HG02943 (cell line): ENCODE results near the gene MAP7.
"Not testable (repeated sequence)": the region's sequence is repeated elsewhere in the genome, so short reads cannot be mapped to it uniquely, and the experiment has no call there.

ENCODE experiments used
- ATAC-seq: cut with Tn5 transposase; IDR thresholded peaks from one replicate; pipeline ENCODE4 v1.9.1; 2021; ENCODE audit warnings: mild to moderate bottlenecking, low read depth, moderate library complexity; ENCODE audit not compliant: unreplicated experiment

The MAP7 gene

DNA sequence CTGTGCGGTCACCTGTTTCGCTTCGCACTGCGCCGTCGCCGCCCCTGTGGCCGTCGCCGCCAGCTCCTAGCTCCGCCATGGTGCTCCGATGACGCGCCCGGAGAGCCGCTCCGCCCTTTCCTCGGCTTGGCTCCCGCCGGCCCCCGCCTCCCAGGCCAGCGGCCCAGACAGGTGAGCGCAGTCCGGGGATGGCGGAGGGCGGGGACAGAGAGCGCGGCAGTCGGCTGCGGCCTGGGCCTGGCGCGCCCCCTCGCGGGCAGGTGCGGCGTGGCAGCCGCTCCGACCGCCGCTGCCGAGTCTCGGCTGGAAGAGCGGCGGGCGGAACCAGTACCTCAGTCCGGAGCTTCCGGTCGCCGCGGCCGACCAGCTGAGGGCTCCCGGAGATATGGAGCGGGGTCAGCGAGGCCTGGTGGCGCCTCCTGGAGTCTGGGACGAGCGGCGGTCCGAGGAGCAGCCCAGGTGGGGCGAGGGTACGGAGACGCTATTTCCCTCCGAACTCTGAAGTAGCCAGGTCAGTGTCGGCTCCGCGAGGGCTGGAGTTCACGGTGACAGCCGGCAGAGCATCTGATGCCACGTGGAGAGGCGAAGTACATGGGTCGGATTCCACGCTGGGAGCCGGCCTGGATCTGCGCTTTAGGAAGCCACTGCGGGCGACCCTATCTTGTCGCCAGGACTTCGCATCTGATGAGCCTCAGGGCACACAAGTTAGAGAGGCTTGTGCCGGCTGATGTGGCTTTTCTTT lies at the start of gene MAP7:
TSS of gene MAP7 (minus strand) at position 93 of the 742 bp plus-strand sequence. CDS start at position 79, 14 bp downstream.
- peak; percentile 60 for ATAC-seq

DNA sequence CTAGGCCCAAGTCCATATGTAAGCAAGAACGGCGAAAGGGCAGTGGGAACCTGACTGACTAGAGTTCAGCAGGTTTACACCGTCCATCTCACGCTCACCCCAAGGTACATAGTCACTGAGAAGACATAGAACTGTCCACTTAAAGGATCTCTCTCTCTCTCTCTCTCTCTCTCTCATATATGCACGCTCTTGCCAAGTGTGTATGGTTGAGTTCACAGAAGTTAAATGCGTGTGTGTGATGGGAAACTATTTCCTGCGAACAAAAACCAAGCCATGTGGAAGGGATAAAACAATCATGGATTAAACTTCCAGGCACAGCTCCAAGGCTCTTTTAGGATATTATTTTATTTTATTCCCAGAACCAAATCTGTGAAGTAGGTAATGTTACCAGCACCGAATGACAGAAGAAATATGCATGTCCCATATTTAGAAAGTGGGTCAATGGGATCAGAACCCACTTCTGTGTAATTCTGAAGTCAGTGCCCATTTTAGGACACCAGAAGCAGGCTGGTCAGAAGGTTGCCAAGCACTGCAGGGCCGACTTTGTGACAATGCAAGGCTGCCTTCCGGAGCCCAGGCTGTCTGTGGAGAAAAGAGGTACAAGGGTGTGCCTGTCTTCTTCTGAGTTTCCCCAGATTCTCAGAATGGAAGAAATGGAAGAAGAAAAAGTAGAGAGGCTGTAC lies 49.2 kb upstream of the MAP7 start:
- ATAC-seq: no peak

- no peak for ATAC-seq
Observed at GRCh38 chr6:136598048-136598447, 47.8 kb upstream of the MAP7 start.

DNA sequence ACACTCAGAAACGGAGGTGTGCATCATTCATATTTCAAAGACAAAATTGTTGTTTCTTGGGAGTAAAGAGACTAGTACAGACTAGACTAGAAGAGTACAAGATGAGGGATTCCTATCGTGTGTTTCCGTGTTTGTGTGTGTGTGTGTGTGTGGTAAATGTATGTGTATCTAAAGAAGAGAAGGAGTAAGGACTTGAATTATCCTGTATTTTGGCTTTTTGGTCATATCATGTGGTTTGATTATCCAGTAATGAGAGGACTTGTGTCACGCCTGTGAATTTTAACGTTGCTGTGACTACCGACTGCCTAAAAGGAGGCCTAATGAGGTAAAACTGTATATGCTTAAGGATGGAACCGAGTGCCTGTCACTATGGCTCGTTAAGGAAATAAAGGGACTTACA lies 44.4 kb upstream of the MAP7 start:
- ATAC-seq: no peak

DNA sequence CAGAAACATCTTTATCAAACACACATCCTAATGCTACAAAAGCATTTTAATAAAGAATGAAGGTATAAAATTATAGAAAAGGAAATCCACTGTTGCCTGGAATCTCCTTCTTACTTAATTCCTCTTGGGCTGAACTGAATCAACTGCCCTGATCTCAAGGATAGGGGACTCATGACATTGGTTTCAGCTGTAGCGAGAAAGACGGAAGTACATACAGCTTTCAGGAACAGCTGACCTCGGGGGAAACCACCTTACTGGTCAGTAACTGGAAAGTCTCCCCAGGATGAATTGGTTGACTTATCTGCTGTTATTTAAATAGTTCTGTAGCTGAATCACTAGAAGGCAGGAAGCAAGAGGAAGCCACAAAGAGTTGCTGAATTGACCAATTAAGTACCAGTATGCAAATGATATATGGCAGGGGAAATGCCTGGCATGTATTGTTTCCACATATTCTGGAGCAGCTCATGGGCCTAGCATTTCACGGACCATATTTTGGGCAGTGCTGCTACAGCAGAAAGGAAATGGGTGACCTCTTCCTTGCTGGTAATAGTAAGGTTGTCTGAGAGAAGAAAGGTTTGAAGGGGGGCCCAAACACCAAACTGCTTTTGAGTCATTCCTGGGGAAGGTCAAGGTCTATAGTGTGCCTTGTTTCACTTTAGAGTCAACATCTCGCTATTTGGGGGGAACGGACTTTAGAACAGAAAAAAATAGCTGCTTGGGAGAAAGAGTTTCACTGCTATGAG lies 43.7 kb upstream of the MAP7 start:
- ATAC-seq: peak; percentile 97

- ATAC-seq: no peak
Observed at GRCh38 chr6:136592930-136593673, 42.9 kb upstream of the MAP7 start.

- no peak for ATAC-seq
Observed at GRCh38 chr6:136591617-136592016, 41.4 kb upstream of the MAP7 start.

- ATAC-seq: not testable (repeated sequence)
Observed at GRCh38 chr6:136590846-136591245, 40.6 kb upstream of the MAP7 start.

DNA sequence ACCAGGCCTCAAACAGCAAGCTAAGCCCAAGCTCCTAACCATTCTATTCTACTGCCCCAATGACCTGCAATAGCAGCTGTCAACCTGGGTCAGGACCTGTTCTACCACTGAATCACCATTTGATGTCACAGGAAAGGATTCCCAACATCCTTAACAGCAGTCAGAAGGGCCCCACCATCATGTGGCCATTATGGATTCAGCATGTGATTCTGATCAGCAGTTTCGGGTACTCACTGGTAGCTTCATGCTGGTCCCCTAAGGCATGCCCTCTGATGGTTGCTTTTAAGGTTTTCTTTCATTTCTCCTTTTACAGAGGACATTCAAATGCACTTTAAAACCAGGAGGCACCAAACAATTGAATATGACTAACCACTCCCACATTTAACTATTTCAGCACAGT lies 37.3 kb upstream of the MAP7 start:
- ATAC-seq: no peak

DNA sequence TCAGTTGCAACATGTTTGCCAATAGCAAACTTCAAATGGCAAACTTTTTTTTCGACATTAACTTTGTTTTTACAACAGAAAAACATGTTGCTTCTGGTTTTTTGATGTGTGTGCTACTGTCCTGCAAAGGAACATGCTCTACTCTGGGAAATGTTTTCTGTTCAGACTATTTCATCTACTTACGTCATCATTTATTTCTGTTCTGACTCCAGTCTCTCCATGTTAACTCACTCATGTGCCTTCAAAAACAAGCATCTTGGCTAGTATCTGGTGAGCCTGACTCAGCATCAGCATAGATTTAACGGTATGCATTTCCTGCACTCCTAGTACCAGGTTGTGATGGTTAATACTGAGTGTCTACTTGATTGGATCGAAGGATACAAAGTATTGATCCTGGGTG lies 36.1 kb upstream of the MAP7 start:
- no peak for ATAC-seq

- ATAC-seq: not testable (repeated sequence)
Observed at GRCh38 chr6:136585523-136585922, 35.3 kb upstream of the MAP7 start.

- not testable (repeated sequence) for ATAC-seq
Observed at GRCh38 chr6:136584290-136584689, 34.1 kb upstream of the MAP7 start.

DNA sequence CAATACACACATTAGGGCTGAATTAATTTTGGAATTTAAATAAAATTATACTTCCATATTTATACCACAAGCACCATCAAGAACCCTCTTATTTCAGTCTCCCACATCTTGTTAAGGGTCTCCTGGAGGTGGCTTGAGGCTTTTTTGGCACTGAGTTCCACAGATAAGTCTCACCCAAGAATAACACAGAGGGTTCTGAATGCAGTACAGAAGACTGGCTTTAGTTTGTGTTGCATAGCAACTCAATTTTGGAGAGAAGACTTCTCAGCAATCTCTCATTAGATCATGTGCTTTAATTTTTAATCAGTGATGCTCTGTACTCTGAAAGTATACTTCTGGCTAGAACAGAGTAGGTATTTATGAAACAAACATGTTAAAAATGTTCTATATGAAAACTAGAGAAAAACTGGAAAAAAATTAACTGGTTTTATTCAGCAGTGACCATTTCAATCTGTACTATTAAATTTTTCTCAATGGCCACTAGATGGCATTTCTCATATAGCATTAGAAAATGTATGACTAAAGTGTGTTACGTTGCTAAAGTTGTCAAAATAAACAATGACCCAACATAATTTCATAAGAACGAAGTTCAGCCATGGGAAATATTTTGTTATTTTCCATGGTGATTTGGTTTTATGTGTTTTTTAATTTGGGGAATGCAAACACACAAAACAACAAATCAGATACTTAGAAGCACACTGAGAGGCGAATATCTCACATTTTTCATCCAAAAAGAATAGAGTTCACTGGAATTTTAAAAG lies 32.7 kb upstream of the MAP7 start:
- ATAC-seq: no peak

GRCh38 chr6:136579800-136580199 lies 29.6 kb upstream of the MAP7 start:
- no peak for ATAC-seq

- no peak for ATAC-seq
Observed at GRCh38 chr6:136576821-136577220, 26.6 kb upstream of the MAP7 start.

DNA sequence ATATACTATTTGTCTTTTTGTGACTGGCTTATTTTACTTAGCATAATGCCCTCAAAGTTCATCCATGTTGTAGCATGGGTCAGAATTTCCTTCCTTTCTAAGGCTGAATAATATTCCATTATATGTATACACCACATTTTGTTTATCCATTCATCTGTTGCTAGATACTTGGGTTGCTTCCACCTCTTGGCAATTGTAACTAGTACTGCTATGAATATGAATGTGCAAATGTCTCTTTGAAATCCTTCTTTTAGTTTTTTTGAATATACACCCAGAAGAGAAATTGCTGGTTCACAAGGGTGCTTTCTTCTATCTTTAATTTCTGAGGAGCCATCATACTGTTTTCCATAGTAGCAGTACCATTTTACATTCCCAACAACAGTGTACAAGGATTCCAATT lies 21.3 kb upstream of the MAP7 start:
- ATAC-seq: no peak

DNA sequence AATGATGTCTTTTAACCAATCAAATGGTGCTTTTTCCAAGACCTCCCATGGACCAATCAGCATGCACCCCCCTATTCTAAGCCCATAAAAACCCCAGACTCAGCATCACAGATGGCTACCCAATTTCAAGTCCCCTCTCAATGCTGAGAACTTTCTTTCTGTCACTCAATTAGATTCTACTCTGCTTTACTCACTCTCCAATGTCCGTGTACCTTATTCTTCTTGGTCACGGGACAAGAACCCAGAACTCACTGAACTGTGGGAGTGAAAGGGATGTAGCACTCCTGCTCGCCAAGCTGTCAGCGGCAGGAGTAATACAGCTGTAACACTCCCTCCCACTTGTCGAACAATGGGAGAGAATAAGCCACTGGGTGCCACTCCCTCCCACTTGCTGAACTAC lies 20.8 kb upstream of the MAP7 start:
- no peak for ATAC-seq

GRCh38 chr6:136568129-136568528 lies 17.9 kb upstream of the MAP7 start:
- no peak for ATAC-seq

- no peak for ATAC-seq
Observed at GRCh38 chr6:136567688-136568087, 17.5 kb upstream of the MAP7 start.

DNA sequence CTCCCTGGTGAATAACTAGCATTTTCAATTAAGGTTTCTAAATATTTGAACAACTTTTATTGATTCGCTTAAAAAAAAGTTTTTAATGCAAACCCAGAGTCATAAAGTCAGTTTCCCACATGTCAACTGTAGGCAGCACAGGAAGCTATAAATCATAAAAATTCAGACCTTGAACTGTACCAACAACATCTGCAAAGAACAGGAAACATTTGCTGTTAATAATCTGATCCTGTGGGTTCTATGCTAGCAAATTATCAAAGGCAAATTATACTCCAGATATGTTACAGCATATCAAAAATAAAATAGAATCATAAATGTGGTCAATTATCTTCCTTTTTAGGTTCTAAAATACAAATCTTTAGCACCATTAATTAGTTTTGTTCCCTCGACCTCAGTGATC lies 16.6 kb upstream of the MAP7 start:
- no peak for ATAC-seq
